Neural progenitor cell (in vitro differentiated cells): ENCODE results near the gene MANBA. TPM values are rescaled to one million over a fixed set of nuclear protein-coding genes. Genes with fewer than 3 reads are reported as not detected.

Experiments used
- DNase-seq: peaks from one replicate; pipeline ENCODE4 v3.0.0-alpha.2; 2016; ENCODE audit warnings: low spot score
- H2AFZ ChIP-seq: fragments of 200-600 bp; sonication (generic); replicated peaks from 2 replicates; pipeline ENCODE4 v1.6.1; 2016; ENCODE audit warnings: antibody characterized with exemption
- H3F3A ChIP-seq: fragments of 200-600 bp; sonication (generic); 2 replicates; pipeline ENCODE4 v1.6.1; 2016; ENCODE audit warnings: antibody characterized with exemption, low read depth
- H3K27ac ChIP-seq: fragments of 200-600 bp; sonication (generic); 2 replicates; pipeline ENCODE4 v1.5.1; 2016; ENCODE audit warnings: mild to moderate bottlenecking
- H3K27me3 ChIP-seq: fragments of 200-600 bp; sonication (generic); 2 replicates; pipeline ENCODE4 v1.6.1; 2016; ENCODE audit warnings: mild to moderate bottlenecking, moderate library complexity
- H3K36me3 ChIP-seq: fragments of 200-600 bp; sonication (generic); 2 replicates; pipeline ENCODE4 v1.5.1; 2016
- H3K4me1 ChIP-seq: fragments of 200-600 bp; sonication (generic); 2 replicates; pipeline ENCODE4 v1.6.1; 2016; ENCODE audit warnings: mixed run types
- H3K4me2 ChIP-seq: fragments of 200-600 bp; sonication (generic); 2 replicates; pipeline ENCODE4 v1.6.1; 2016
- H3K4me3 ChIP-seq: fragments of 200-600 bp; sonication (generic); 2 replicates; pipeline ENCODE4 v1.5.1; 2016
- H3K79me2 ChIP-seq: fragments of 200-600 bp; sonication (generic); 2 replicates; pipeline ENCODE4 v1.6.1; 2016; ENCODE audit warnings: low read depth
- H3K9ac ChIP-seq: fragments of 200-600 bp; sonication (generic); 2 replicates; pipeline ENCODE4 v1.6.1; 2016
- H3K9me3 ChIP-seq: fragments of 200-600 bp; sonication (generic); 2 replicates; pipeline ENCODE4 v1.5.1; 2016; ENCODE audit warnings: low read depth
- H4K20me1 ChIP-seq: fragments of 200-600 bp; sonication (generic); 2 replicates; pipeline ENCODE4 v1.6.1; 2016; ENCODE audit warnings: low read depth
- H3K27ac Mint-ChIP-seq: 3 replicates; pipeline ENCODE4 v1.8.0; 2021; ENCODE audit warnings: mixed read lengths
- H3K27me3 Mint-ChIP-seq: 2 replicates; pipeline ENCODE4 v1.8.0; 2022; ENCODE audit warnings: low read depth, mild to moderate bottlenecking, inconsistent platforms, moderate library complexity, mixed read lengths; ENCODE audit not compliant: insufficient read depth
- H3K36me3 Mint-ChIP-seq: 3 replicates; pipeline ENCODE4 v1.8.0; 2021; ENCODE audit warnings: mixed read lengths
- H3K4me1 Mint-ChIP-seq: 3 replicates; pipeline ENCODE4 v1.8.0; 2021; ENCODE audit warnings: mixed read lengths
- H3K4me3 Mint-ChIP-seq: 3 replicates; pipeline ENCODE4 v1.8.0; 2021; ENCODE audit warnings: mild to moderate bottlenecking, moderate library complexity, mixed read lengths
- H3K9me3 Mint-ChIP-seq: 3 replicates; pipeline ENCODE4 v1.8.0; 2020; ENCODE audit warnings: mixed read lengths
- EZH2 ChIP-seq: fragments of 200-600 bp; sonication (generic); IDR thresholded peaks from 2 replicates; pipeline ENCODE4 v1.6.1; 2017; ENCODE audit warnings: antibody characterized with exemption, mild to moderate bottlenecking, moderate library complexity
- EZH2phosphoT487 ChIP-seq: fragments of 200-600 bp; sonication (generic); IDR thresholded peaks from 2 replicates; pipeline ENCODE4 v1.6.1; 2017; ENCODE audit warnings: antibody characterized with exemption
- total RNA-seq: library from RNA; depleted of rRNA; stranded (reverse); fragments of >200 nt; gene quantifications from 2 replicates; pipeline ENCODE4 v1.2.3, GENCODE V29; 2015; ENCODE audit warnings: low replicate concordance
- TF ChIP-seq, protein P1 (sequence below): fragments of 200-600 bp; sonication (generic); IDR thresholded peaks from 2 replicates; pipeline ENCODE4 v1.5.1; 2017; ENCODE audit warnings: antibody characterized with exemption, mild to moderate bottlenecking

Gene MANBA
- total RNA-seq, 1 donor from 2014 or later = 53.4 TPM

- no peaks in the 10 kb centered on the region for H4K20me1 ChIP-seq
- H2AFZ ChIP-seq = no peak overlapping the region
- H3K4me1 ChIP-seq = no peaks in the 10 kb centered on the region
- no peaks in the 10 kb centered on the region for H3K9me3 ChIP-seq
- H3K27ac ChIP-seq = no peak overlapping the region
- H3K4me3 Mint-ChIP-seq = no peak overlapping the region
- H3K9me3 Mint-ChIP-seq = peaks cover 2% of the 10 kb centered on the region
- no peak overlapping the region for H3K27ac Mint-ChIP-seq
- peaks cover 6% of the 10 kb centered on the region for H3K27me3 Mint-ChIP-seq
- no peak overlapping the region for H3K4me2 ChIP-seq
- DNase-seq = no peak
- H3K79me2 ChIP-seq = no peaks in the 10 kb centered on the region
- H3K36me3 ChIP-seq = no peaks in the 10 kb centered on the region
- peaks cover 4% of the 10 kb centered on the region for H3F3A ChIP-seq
- TF ChIP-seq EZH2phosphoT487 = no peak
- TF ChIP-seq, protein P1, sequence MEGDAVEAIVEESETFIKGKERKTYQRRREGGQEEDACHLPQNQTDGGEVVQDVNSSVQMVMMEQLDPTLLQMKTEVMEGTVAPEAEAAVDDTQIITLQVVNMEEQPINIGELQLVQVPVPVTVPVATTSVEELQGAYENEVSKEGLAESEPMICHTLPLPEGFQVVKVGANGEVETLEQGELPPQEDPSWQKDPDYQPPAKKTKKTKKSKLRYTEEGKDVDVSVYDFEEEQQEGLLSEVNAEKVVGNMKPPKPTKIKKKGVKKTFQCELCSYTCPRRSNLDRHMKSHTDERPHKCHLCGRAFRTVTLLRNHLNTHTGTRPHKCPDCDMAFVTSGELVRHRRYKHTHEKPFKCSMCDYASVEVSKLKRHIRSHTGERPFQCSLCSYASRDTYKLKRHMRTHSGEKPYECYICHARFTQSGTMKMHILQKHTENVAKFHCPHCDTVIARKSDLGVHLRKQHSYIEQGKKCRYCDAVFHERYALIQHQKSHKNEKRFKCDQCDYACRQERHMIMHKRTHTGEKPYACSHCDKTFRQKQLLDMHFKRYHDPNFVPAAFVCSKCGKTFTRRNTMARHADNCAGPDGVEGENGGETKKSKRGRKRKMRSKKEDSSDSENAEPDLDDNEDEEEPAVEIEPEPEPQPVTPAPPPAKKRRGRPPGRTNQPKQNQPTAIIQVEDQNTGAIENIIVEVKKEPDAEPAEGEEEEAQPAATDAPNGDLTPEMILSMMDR = no peak
- no peak for TF ChIP-seq EZH2
- H3K4me1 Mint-ChIP-seq = no peaks in the 10 kb centered on the region
- H3K27me3 ChIP-seq = no peaks in the 10 kb centered on the region
- H3K9ac ChIP-seq = no peak overlapping the region
- H3K4me3 ChIP-seq = no peak overlapping the region
- peaks cover 9% of the 10 kb centered on the region for H3K36me3 Mint-ChIP-seq
Measured at GRCh38 chr4:102786279-102786678, 25.5 kb upstream of the MANBA start.

GRCh38 chr4:102783006-102783405 is 22.2 kb upstream of the MANBA start:
- peaks cover 1% of the 10 kb centered on the region for H3K36me3 Mint-ChIP-seq
- Histone ChIP-seq H2AFZ (no peak overlapping the region), H3K9ac (no peak overlapping the region), H3K27me3 (no peaks in the 10 kb centered on the region), H3K4me1 (no peaks in the 10 kb centered on the region), H3K4me3 (no peak overlapping the region), H3K79me2 (no peaks in the 10 kb centered on the region), H3F3A (no peaks in the 10 kb centered on the region), H3K36me3 (no peaks in the 10 kb centered on the region), H3K27ac (no peak overlapping the region), H4K20me1 (no peaks in the 10 kb centered on the region), H3K4me2 (no peak overlapping the region), H3K9me3 (no peaks in the 10 kb centered on the region)
- no peaks in the 10 kb centered on the region for H3K4me1 Mint-ChIP-seq
- TF ChIP-seq, protein P1 = no peak
- TF ChIP-seq EZH2phosphoT487 = no peak
- H3K4me3 Mint-ChIP-seq = no peak overlapping the region
- no peaks in the 10 kb centered on the region for H3K9me3 Mint-ChIP-seq
- no peak overlapping the region for H3K27ac Mint-ChIP-seq
- H3K27me3 Mint-ChIP-seq = peaks cover 4% of the 10 kb centered on the region
- DNase-seq = no peak

DNA sequence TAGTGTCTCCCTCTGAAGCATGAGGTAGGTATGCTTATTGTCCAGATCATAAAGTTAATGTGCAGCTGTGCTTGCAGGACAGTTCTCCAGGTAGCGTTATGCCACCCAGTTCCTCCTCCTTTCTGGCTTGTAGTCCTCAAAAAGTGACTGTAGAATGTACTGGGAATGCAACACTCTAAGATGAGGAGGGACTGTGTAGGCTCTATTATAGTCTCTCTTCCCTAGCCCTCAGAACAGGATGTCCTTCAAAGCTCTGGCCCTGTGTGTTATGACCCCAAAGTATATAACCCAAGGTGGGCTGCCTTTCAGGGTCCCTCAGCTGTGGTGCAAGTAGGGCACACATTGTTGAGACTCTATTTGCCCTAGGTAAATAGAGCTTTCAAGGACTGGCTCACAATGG is 20.8 kb upstream of the MANBA start:
- no peaks in the 10 kb centered on the region for H3K4me1 Mint-ChIP-seq
- Histone ChIP-seq H3K4me2 (no peak overlapping the region), H2AFZ (no peak overlapping the region), H3K9ac (no peak overlapping the region), H3K27ac (no peak overlapping the region), H3K4me1 (no peaks in the 10 kb centered on the region), H3F3A (no peaks in the 10 kb centered on the region), H3K79me2 (no peaks in the 10 kb centered on the region), H3K9me3 (no peaks in the 10 kb centered on the region), H3K27me3 (no peaks in the 10 kb centered on the region), H3K4me3 (no peak overlapping the region), H3K36me3 (no peaks in the 10 kb centered on the region), H4K20me1 (no peaks in the 10 kb centered on the region)
- TF ChIP-seq EZH2 (no peak), EZH2phosphoT487 (no peak)
- TF ChIP-seq, protein P1 = no peak
- H3K27me3 Mint-ChIP-seq = peaks cover 2% of the 10 kb centered on the region
- no peaks in the 10 kb centered on the region for H3K36me3 Mint-ChIP-seq
- no peak overlapping the region for H3K4me3 Mint-ChIP-seq
- no peak for DNase-seq
- H3K9me3 Mint-ChIP-seq = no peaks in the 10 kb centered on the region
- no peak overlapping the region for H3K27ac Mint-ChIP-seq
